Measurements from ENCODE around the gene KAT2B.

Gene KAT2B

GRCh38 chr3:20057612-20058180 is 17.4 kb downstream of the KAT2B start:
- DNase-seq (ENCODE audit: insufficient read length, low spot score) (no peak), FAIRE-seq (no peak)
- no peak for TF ChIP-seq CTCF (IDR thresholded peaks at IDR 0.05; ENCODE audit: insufficient read depth, missing control alignments)

DNA sequence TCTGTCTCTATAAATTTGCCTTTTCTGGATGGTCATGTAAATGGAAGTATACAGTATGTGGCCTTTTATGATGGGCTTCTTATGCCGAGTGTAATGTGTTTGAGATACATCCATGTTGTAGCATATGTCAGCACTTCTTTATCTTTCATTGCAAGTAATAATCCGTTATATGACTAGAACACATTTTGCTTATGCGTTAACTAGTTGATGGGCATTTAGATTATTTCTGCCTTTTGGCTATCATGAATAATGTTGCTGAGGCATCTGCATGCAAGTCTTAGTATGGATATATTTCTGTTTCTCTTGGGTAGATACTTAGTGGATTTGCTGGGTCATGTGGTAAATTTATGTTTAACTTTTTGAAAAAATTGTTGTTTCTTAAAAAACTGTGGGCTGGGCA is 19.7 kb downstream of the KAT2B start:
- no peak for FAIRE-seq
- no peak for DNase-seq (ENCODE audit: insufficient read length, low spot score)
- no peak for TF ChIP-seq CTCF (IDR thresholded peaks at IDR 0.05; ENCODE audit: insufficient read depth, missing control alignments)

- no peak for FAIRE-seq
- no peak for DNase-seq (ENCODE audit: insufficient read length, low spot score)
- TF ChIP-seq CTCF (IDR thresholded peaks at IDR 0.05; ENCODE audit: insufficient read depth, missing control alignments) = no peak
Measured at GRCh38 chr3:20060974-20061685, 20.9 kb downstream of the KAT2B start.

DNA sequence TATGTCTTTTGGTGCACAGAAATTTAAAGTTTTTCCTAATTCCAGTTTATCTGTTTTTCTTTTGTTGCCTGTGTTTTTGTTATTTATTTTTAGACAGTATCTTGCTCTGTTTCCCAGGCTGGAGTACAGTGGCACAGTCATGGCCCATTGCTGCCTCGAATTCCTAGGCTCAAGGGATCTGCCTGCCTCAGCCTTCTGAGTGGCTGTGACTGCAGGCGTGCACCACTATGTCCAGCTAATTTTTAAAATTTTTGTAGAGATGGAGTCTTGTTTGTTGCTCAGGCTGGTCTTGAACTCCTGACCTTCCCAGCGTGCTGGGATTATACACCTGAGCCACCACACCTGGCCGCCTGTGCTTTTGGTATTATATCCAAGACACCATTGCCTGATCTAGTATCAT is 22.8 kb downstream of the KAT2B start:
- TF ChIP-seq CTCF (IDR thresholded peaks at IDR 0.05; ENCODE audit: insufficient read depth, missing control alignments) = no peak
- DNase-seq (ENCODE audit: insufficient read length, low spot score) = no peak
- FAIRE-seq = no peak

DNA sequence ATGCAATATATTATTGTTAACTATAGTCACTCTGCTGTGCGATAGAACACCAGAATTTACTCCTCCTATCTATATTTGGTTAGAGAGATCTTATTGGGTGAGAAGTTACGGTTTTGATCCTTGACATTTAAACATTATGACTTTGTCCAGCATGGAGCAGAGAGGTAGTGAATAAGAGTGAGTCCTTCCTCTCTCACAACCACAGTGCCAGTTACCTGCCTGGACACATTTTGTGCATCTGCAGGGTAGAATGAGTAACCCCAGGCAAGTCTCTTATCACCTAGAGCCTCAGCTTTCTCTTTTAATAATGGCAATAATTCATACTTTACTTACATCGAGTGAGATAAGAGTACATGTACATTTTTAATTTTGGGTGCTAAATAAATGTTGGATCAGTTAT is 24.1 kb downstream of the KAT2B start:
- no peak for DNase-seq (ENCODE audit: insufficient read length, low spot score)
- no peak for FAIRE-seq
- no peak for TF ChIP-seq CTCF (IDR thresholded peaks at IDR 0.05; ENCODE audit: insufficient read depth, missing control alignments)

GRCh38 chr3:20064796-20065564 is 24.7 kb downstream of the KAT2B start:
- DNase-seq (ENCODE audit: insufficient read length, low spot score) (no peak), FAIRE-seq (no peak)
- TF ChIP-seq CTCF (IDR thresholded peaks at IDR 0.05; ENCODE audit: insufficient read depth, missing control alignments) = no peak

- no peak for TF ChIP-seq CTCF (IDR thresholded peaks at IDR 0.05; ENCODE audit: insufficient read depth, missing control alignments)
- DNase-seq (ENCODE audit: insufficient read length, low spot score) (no peak), FAIRE-seq (no peak)
Measured at GRCh38 chr3:20066079-20066478, 25.8 kb downstream of the KAT2B start.
